Measurements from ENCODE around the gene SF3B3. TPM values are rescaled to one million over a fixed set of nuclear protein-coding genes. Genes with fewer than 3 reads are reported as not detected.

Gene SF3B3
- total and polyA plus RNA-seq, 2 donors (not counting 1 experiment from before 2014, with no cell fraction given): 89.2 to 107 TPM

DNA sequence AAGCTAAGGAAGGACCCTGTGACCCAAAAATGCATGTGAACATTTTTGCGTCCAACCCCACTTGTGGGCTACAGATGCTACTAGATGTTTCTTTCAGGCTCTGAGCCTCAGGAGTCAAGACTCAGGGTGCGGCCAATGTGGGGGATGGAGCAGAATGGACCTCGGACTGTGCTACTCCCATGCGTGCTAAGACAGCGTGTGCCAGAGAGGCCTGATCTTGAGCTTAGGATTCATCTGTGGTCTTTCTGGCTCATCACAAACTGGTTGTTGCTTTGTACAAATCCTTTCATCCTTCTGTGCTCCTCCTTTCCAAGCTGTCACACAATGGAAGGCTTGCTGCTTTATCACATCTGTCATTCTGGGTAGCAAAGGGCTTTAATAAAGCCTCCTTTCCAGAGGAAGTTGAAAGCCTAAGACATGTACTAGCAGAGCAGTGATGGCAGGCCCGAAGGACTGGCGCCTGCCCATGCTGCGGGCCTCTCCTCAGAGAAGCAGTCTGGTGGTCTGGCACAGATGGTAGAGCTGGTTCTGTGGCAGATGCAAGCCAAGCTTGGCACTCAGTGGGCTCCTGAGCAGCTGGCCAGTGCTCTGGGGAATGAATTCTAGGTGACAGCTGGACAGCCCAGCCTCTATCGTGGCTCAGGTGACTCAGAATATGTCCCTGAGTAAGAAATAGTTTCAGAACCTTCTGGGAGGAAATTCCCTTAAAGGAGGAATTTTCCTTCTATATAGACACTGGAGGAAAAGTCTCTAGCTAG, 28.0 kb upstream of the SF3B3 start:
- Histone ChIP-seq H4K20me1 (ENCODE audit: control insufficient read depth, extremely low read depth, insufficient read depth, low read length) (no peaks in the 10 kb centered on the region), H3K4me3 (replicated peaks in 1 of 4; ENCODE audit: control extremely low read depth in 1 of 4, insufficient read depth in 1 of 4, low read depth in 3 of 4, low read length in 4 of 4) (no peak overlapping the region), H3K27ac (ENCODE audit: insufficient read depth, low read length) (no peak overlapping the region), H3K9ac (ENCODE audit: insufficient read depth, low read length) (no peak overlapping the region), H3K4me2 (ENCODE audit: extremely low read depth, insufficient read depth, low read length) (no peak overlapping the region), H2AFZ (ENCODE audit: low read length) (no peak overlapping the region), H3K36me3 (ENCODE audit: control insufficient read depth, insufficient read depth, low read length) (peaks cover 17% of the 10 kb centered on the region), H3K79me2 (ENCODE audit: control insufficient read depth, insufficient read depth, low read length) (no peaks in the 10 kb centered on the region), H3K4me1 (ENCODE audit: control insufficient read depth, extremely low read depth, insufficient read depth, low read length) (no peaks in the 10 kb centered on the region), H3K9me3 (ENCODE audit: control insufficient read depth, insufficient read depth, low read depth, low read length) (no peaks in the 10 kb centered on the region), H3K27me3 (ENCODE audit: control insufficient read depth, insufficient read depth, low read length) (no peaks in the 10 kb centered on the region)
- TF ChIP-seq, protein P1, sequence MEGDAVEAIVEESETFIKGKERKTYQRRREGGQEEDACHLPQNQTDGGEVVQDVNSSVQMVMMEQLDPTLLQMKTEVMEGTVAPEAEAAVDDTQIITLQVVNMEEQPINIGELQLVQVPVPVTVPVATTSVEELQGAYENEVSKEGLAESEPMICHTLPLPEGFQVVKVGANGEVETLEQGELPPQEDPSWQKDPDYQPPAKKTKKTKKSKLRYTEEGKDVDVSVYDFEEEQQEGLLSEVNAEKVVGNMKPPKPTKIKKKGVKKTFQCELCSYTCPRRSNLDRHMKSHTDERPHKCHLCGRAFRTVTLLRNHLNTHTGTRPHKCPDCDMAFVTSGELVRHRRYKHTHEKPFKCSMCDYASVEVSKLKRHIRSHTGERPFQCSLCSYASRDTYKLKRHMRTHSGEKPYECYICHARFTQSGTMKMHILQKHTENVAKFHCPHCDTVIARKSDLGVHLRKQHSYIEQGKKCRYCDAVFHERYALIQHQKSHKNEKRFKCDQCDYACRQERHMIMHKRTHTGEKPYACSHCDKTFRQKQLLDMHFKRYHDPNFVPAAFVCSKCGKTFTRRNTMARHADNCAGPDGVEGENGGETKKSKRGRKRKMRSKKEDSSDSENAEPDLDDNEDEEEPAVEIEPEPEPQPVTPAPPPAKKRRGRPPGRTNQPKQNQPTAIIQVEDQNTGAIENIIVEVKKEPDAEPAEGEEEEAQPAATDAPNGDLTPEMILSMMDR (conservative IDR thresholded peaks at IDR 0.05 in 1 of 2, IDR thresholded peaks at IDR 0.05 in 1 of 2; ENCODE audit: low read depth in 1 of 2, low read length in 2 of 2): no peak
- TF ChIP-seq EZH2 (IDR thresholded peaks at IDR 0.05; ENCODE audit: low read length, missing control alignments): no peak
- DNase-seq (ENCODE audit: low read depth in 2 of 2): no peak

DNA sequence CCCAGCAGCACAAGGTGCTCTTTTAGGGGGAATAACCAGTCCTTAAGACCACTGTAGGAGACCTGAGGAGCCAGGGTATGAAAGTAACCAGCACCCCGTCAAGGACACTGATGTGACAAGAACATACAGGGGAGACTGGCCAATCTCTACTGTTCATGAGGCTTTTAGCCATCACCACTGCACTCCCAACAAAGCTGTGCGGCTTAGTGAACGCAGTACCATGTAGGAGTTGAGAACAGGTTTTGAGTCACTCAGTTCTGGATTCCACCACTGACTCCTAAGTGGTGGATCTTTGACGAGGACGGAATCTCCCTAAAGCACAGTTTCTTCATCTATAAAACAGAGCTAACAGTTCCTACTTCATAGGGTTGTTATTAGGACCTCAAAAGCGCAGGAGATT, 27.1 kb upstream of the SF3B3 start:
- H3K4me1 ChIP-seq (ENCODE audit: control insufficient read depth, extremely low read depth, insufficient read depth, low read length): no peaks in the 10 kb centered on the region
- no peaks in the 10 kb centered on the region for H3K79me2 ChIP-seq (ENCODE audit: control insufficient read depth, insufficient read depth, low read length)
- peaks cover 17% of the 10 kb centered on the region for H3K36me3 ChIP-seq (ENCODE audit: control insufficient read depth, insufficient read depth, low read length)
- DNase-seq (ENCODE audit: low read depth in 2 of 2): no peak
- no peak overlapping the region for H2AFZ ChIP-seq (ENCODE audit: low read length)
- no peaks in the 10 kb centered on the region for H3K27me3 ChIP-seq (ENCODE audit: control insufficient read depth, insufficient read depth, low read length)
- H3K9me3 ChIP-seq (ENCODE audit: control insufficient read depth, insufficient read depth, low read depth, low read length): no peaks in the 10 kb centered on the region
- no peak overlapping the region for H3K4me3 ChIP-seq (replicated peaks in 1 of 4; ENCODE audit: control extremely low read depth in 1 of 4, insufficient read depth in 1 of 4, low read depth in 3 of 4, low read length in 4 of 4)
- H3K4me2 ChIP-seq (ENCODE audit: extremely low read depth, insufficient read depth, low read length): no peak overlapping the region
- TF ChIP-seq, protein P1 (conservative IDR thresholded peaks at IDR 0.05 in 1 of 2, IDR thresholded peaks at IDR 0.05 in 1 of 2; ENCODE audit: low read depth in 1 of 2, low read length in 2 of 2): no peak
- TF ChIP-seq EZH2 (IDR thresholded peaks at IDR 0.05; ENCODE audit: low read length, missing control alignments): no peak
- H4K20me1 ChIP-seq (ENCODE audit: control insufficient read depth, extremely low read depth, insufficient read depth, low read length): no peaks in the 10 kb centered on the region
- H3K9ac ChIP-seq (ENCODE audit: insufficient read depth, low read length): no peak overlapping the region
- no peak overlapping the region for H3K27ac ChIP-seq (ENCODE audit: insufficient read depth, low read length)

DNA sequence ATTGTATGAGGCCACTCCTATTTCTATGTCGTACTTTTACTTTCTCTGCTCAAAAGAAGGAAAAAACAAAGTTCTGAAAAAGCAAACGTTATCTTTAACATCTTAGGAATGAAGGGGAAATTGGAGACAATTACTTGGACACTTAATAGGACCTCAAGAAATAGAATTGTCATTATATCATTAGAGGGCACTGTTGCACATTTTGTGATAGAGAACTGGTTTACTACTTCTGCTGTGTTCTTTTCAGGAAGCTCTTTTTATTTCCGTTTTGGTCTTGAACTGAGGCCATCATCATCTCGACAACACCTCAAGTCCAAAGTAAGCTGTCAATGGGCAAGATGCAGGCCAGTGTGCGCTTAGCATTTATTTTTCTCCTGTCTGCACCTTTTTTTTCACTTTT, 14.9 kb upstream of the SF3B3 start:
- peak in 1 of 2 donors; percentile 15 for DNase-seq (ENCODE audit: low read depth in 2 of 2)
- no peaks in the 10 kb centered on the region for H4K20me1 ChIP-seq (ENCODE audit: control insufficient read depth, extremely low read depth, insufficient read depth, low read length)

More for the DNA sequence above, 14.9 kb upstream of the SF3B3 start:
- Histone ChIP-seq H3K79me2 (ENCODE audit: control insufficient read depth, insufficient read depth, low read length) (no peaks in the 10 kb centered on the region), H3K4me1 (ENCODE audit: control insufficient read depth, extremely low read depth, insufficient read depth, low read length) (peaks cover 2% of the 10 kb centered on the region), H3K4me2 (ENCODE audit: extremely low read depth, insufficient read depth, low read length) (no peak overlapping the region), H3K9ac (ENCODE audit: insufficient read depth, low read length) (no peak overlapping the region), H3K9me3 (ENCODE audit: control insufficient read depth, insufficient read depth, low read depth, low read length) (no peaks in the 10 kb centered on the region), H2AFZ (ENCODE audit: low read length) (no peak overlapping the region), H3K27me3 (ENCODE audit: control insufficient read depth, insufficient read depth, low read length) (no peaks in the 10 kb centered on the region), H3K27ac (ENCODE audit: insufficient read depth, low read length) (no peak overlapping the region), H3K36me3 (ENCODE audit: control insufficient read depth, insufficient read depth, low read length) (peaks cover 6% of the 10 kb centered on the region), H3K4me3 (replicated peaks in 1 of 4; ENCODE audit: control extremely low read depth in 1 of 4, insufficient read depth in 1 of 4, low read depth in 3 of 4, low read length in 4 of 4) (no peak overlapping the region)
- no peak for TF ChIP-seq EZH2 (IDR thresholded peaks at IDR 0.05; ENCODE audit: low read length, missing control alignments)
- TF ChIP-seq, protein P1 (conservative IDR thresholded peaks at IDR 0.05 in 1 of 2, IDR thresholded peaks at IDR 0.05 in 1 of 2; ENCODE audit: low read depth in 1 of 2, low read length in 2 of 2): no peak
